GM10266 (cell line): Measurements from ENCODE around the gene GDF15.

ENCODE experiments used
- DNase-seq: peaks from one replicate; pipeline ENCODE4 v3.0.0; 2012; ENCODE audit errors: extremely low spot score
- CTCF ChIP-seq: IDR thresholded peaks from 2 replicates; pipeline ENCODE4 v1.5.1; 2012; ENCODE audit warnings: mild to moderate bottlenecking, low read depth; ENCODE audit not compliant: control insufficient read depth, insufficient read depth; ENCODE audit errors: missing control alignments

GDF15 gene

GRCh38 chr19:18427743-18428113, 41.8 kb downstream of the GDF15 start:
- DNase-seq: no peak
- TF ChIP-seq CTCF: no peak

GRCh38 chr19:18428173-18428786, 42.3 kb downstream of the GDF15 start:
- no peak for TF ChIP-seq CTCF
- DNase-seq: no peak

- peak; percentile 97 for DNase-seq
- peak; percentile 12 for TF ChIP-seq CTCF
These were observed 43.1 kb downstream of the GDF15 start for GRCh38 chr19:18428787-18429674.

GRCh38 chr19:18429717-18430416, 43.9 kb downstream of the GDF15 start:
- TF ChIP-seq CTCF: no peak
- no peak for DNase-seq

- DNase-seq: no peak
- TF ChIP-seq CTCF: no peak
These were observed 44.6 kb downstream of the GDF15 start for GRCh38 chr19:18430417-18431144.

- TF ChIP-seq CTCF: no peak
These were observed 45.6 kb downstream of the GDF15 start for GRCh38 chr19:18431351-18432197.

More at GRCh38 chr19:18431351-18432197, 45.6 kb downstream of the GDF15 start:
- no peak for DNase-seq
